ENCODE data around the gene ATP6V0A1.

Gene ATP6V0A1

GRCh38 chr17:42502926-42503325 is 44.2 kb downstream of the ATP6V0A1 start:
- TF ChIP-seq ZC3H10 (CRISPR knock-in tag; IDR thresholded peaks at IDR 0.05) (no peak), TOX (CRISPR knock-in tag; IDR thresholded peaks at IDR 0.05; ENCODE audit: borderline replicate concordance) (no peak), TSHZ2 (CRISPR knock-in tag; IDR thresholded peaks at IDR 0.05) (no peak)
- peak; percentile 66 for ATAC-seq

GRCh38 chr17:42507671-42508070 is 49.0 kb downstream of the ATP6V0A1 start:
- TF ChIP-seq BACH2 (CRISPR knock-in tag; IDR thresholded peaks at IDR 0.05; ENCODE audit: borderline replicate concordance): no peak
- TF ChIP-seq ZFP30 (CRISPR knock-in tag; IDR thresholded peaks at IDR 0.05): no peak
- TF ChIP-seq ZNF565 (CRISPR knock-in tag; conservative IDR thresholded peaks at IDR 0.05; ENCODE audit: low read depth): no peak
- no peak for TF ChIP-seq ZFP3 (CRISPR knock-in tag; IDR thresholded peaks at IDR 0.05)
- TF ChIP-seq PPARA (CRISPR knock-in tag; IDR thresholded peaks at IDR 0.05; ENCODE audit: borderline replicate concordance): no peak
- TF ChIP-seq ESRRG (CRISPR knock-in tag; IDR thresholded peaks at IDR 0.05): no peak

GRCh38 chr17:42508426-42509165 is 49.9 kb downstream of the ATP6V0A1 start:
- no peak for ATAC-seq
- no peak for TF ChIP-seq ISL1 (CRISPR knock-in tag; IDR thresholded peaks at IDR 0.05)
- TF ChIP-seq RARB (CRISPR knock-in tag; IDR thresholded peaks at IDR 0.05): no peak
- no peak for TF ChIP-seq ZNF8 (CRISPR knock-in tag; IDR thresholded peaks at IDR 0.05)
- TF ChIP-seq ESRRG (CRISPR knock-in tag; IDR thresholded peaks at IDR 0.05): no peak

More at GRCh38 chr17:42507671-42508070, 49.0 kb downstream of the ATP6V0A1 start:
- no peak for ATAC-seq

- no peak for ATAC-seq
- no peak for TF ChIP-seq ARNTL (CRISPR knock-in tag; IDR thresholded peaks at IDR 0.05; ENCODE audit: borderline replicate concordance, low read depth)
- no peak for TF ChIP-seq TCF4 (CRISPR knock-in tag; IDR thresholded peaks at IDR 0.05; ENCODE audit: borderline replicate concordance)
- no peak for TF ChIP-seq ESRRG (CRISPR knock-in tag; IDR thresholded peaks at IDR 0.05)
- no peak for TF ChIP-seq TOX (CRISPR knock-in tag; IDR thresholded peaks at IDR 0.05; ENCODE audit: borderline replicate concordance)
- TF ChIP-seq OSR1 (CRISPR knock-in tag; IDR thresholded peaks at IDR 0.05): no peak
- no peak for TF ChIP-seq PATZ1 (CRISPR knock-in tag; IDR thresholded peaks at IDR 0.05; ENCODE audit: borderline replicate concordance)
Observed at GRCh38 chr17:42509409-42509808, 50.7 kb downstream of the ATP6V0A1 start.

- no peak for ATAC-seq
- TF ChIP-seq PATZ1 (CRISPR knock-in tag; IDR thresholded peaks at IDR 0.05; ENCODE audit: borderline replicate concordance) (no peak), SNAI2 (CRISPR knock-in tag; IDR thresholded peaks at IDR 0.05) (no peak), ZC3H10 (CRISPR knock-in tag; IDR thresholded peaks at IDR 0.05) (no peak), BACH2 (CRISPR knock-in tag; IDR thresholded peaks at IDR 0.05; ENCODE audit: borderline replicate concordance) (no peak), CREB5 (CRISPR knock-in tag; IDR thresholded peaks at IDR 0.05; ENCODE audit: low read depth) (no peak), ISL1 (CRISPR knock-in tag; IDR thresholded peaks at IDR 0.05) (no peak), CSRNP3 (CRISPR knock-in tag; IDR thresholded peaks at IDR 0.05) (no peak), TCF4 (CRISPR knock-in tag; IDR thresholded peaks at IDR 0.05; ENCODE audit: borderline replicate concordance) (no peak), PPARA (CRISPR knock-in tag; IDR thresholded peaks at IDR 0.05; ENCODE audit: borderline replicate concordance) (no peak), ZFP3 (CRISPR knock-in tag; IDR thresholded peaks at IDR 0.05) (no peak), ZNF70 (CRISPR knock-in tag; IDR thresholded peaks at IDR 0.05) (no peak), TOX (CRISPR knock-in tag; IDR thresholded peaks at IDR 0.05; ENCODE audit: borderline replicate concordance) (no peak), OSR1 (CRISPR knock-in tag; IDR thresholded peaks at IDR 0.05) (no peak), CSDC2 (CRISPR knock-in tag; IDR thresholded peaks at IDR 0.05) (no peak), ZFP30 (CRISPR knock-in tag; IDR thresholded peaks at IDR 0.05) (no peak), RARB (CRISPR knock-in tag; IDR thresholded peaks at IDR 0.05) (no peak), ESRRG (CRISPR knock-in tag; IDR thresholded peaks at IDR 0.05) (no peak)
Observed at GRCh38 chr17:42509841-42510240, 51.2 kb downstream of the ATP6V0A1 start.

Measured in SK-N-SH treated with all-trans-retinoic acid at 6 μM for 48 hours (cell line).